HG03521 (cell line): ENCODE data around the gene RNF212.

Source experiments
- ATAC-seq: cut with Tn5 transposase; IDR thresholded peaks from one replicate; pipeline ENCODE4 v1.9.1; 2021; ENCODE audit warnings: mild to moderate bottlenecking, moderate library complexity; ENCODE audit not compliant: unreplicated experiment

RNF212 gene

DNA sequence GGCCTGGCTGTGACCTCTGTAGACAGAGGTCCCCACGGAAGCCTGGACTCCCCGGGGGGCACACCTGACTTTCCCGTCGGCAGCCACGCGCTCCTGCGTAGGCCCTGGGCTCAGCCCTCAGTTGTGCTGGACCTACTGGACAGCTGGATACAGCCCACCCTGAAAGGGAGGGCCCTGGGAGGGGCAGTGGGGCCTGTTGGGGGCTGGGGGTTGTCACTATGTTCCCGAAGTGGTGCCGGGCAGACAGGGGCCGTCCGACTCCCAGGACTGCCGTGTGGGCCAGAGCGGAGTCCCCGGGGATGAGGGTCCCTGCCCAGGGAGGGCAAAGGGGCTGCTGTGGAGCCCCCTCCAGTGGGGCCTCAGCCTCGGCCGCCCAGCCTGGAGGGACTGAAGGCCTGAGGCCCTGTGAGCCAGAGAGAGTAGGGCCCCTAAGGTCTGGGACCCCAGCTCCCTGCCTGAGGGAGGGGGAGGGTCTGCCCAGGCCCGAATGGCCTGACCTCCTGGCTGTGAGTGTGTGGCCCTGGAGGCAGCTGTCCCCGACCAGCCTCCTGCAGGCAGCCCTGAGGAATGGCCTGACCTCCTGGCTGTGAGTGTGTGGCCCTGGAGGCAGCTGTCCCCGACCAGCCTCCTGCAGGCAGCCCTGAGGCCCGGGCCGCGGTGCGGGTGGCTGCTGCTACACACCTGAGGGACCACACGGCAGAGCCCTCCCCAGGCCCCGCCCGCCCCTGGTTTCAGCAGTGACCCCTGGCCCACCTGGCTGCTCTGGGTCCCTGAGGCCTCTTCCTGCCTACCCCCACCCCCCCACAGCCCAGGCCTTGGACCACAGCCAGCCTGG, 76.2 kb downstream of the RNF212 start:
- no peak for ATAC-seq

- no peak for ATAC-seq
These were observed 77.3 kb downstream of the RNF212 start for GRCh38 chr4:1036095-1036494.

DNA sequence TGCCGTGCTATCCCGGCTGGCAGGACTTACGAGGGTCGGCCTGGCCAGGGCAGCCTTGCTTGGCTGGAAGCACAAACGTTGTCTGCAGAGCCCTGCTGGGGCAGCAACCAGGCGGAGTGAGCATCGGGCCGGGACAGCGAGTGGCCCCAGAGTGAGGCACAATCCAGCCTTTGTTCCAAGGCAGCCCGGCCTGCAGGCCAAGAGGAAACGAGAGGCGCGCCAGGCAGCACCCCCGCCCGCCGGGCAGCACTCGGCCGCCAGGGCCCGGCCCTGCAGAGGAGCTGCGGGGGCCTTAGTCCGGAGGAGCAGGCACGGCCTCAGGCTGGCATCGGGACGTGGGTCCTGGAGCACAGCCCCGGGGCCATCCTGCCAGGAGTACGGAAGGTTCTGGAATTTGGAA, 77.9 kb downstream of the RNF212 start:
- no peak for ATAC-seq

- ATAC-seq = no peak
These were observed 79.4 kb downstream of the RNF212 start for GRCh38 chr4:1033840-1034551.

- ATAC-seq = no peak
These were observed 80.5 kb downstream of the RNF212 start for GRCh38 chr4:1032861-1033260.

DNA sequence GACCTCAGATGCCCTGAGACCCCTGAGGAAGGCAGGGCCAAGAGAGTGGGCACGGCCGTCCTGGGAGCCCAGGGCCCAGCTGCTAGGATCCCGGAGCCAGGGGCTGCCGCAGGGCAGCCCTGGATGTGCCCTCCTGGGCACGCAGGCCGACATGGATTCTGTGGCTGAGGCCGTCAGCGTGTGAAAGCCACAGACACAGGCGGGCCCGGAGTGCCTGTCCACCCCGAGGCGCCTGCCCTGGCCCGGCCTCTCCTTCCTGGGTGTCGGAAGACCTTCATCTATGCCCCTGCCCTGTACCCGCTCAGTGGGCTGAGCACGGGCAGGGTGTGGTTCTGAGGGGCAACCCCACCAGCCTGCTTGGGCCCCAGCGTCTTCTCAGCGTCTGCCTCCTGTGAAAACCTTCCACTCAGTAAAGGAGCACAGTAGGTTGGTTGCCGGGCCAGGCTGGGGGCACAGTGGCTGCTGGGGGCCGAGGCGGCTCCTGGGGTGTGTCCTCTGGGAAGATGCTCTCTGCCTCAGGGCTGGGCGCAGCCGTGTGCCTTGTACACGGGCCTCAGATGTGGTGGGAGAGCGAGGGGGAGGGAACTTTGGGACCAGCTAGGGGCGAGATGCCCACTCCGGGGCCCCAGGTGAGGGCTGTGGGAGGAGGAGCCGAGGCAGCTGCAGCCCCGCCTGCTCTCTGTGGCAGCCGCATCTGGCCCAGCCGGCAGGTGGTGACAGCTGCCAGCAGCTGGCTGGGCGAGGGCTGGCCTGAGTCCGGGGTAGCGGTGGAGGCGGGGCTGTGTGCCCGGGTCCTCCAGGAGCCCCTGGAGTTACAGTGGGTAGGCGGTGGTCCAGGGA, 81.2 kb downstream of the RNF212 start:
- no peak for ATAC-seq

DNA sequence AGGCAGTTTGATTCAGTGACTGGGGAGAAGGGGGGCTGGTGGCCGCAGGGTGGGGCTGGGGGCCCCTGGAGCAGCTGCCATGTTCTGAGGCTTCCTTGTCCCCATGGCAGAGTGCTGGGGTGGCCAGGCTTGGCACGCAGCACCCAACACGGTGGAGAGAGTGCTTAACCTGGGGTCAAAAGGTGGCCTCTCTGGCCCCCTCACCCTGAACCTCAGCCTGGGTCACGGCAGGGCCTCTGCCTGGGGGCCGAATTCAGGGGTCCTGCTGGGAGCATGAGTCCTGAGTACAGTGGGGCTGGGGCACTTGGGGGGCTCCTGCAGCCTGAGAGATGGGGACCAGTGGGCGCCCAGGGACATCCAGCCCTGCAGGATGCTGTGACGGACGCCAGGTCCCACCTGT, 82.0 kb downstream of the RNF212 start:
- ATAC-seq = no peak

DNA sequence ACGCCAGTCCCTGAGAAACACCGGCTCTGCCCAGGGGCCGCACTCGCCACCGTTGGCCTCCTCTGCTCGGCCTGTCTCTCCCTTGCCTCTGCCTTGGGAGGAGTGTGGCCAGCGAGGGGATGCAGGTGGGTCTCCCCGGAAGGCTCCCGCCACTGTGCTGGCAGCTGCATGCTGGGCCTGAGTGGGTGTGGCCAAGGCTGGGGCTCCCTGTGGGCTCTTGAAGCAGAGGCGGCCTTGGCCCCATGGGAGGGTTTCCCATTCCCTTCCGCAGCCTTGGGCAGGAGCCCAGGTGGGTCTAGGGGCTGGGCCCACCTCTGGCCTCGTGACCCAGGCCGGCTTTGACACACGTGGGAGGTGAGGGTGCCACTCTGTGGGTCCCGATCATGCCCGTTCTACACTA, 82.8 kb downstream of the RNF212 start:
- no peak for ATAC-seq

DNA sequence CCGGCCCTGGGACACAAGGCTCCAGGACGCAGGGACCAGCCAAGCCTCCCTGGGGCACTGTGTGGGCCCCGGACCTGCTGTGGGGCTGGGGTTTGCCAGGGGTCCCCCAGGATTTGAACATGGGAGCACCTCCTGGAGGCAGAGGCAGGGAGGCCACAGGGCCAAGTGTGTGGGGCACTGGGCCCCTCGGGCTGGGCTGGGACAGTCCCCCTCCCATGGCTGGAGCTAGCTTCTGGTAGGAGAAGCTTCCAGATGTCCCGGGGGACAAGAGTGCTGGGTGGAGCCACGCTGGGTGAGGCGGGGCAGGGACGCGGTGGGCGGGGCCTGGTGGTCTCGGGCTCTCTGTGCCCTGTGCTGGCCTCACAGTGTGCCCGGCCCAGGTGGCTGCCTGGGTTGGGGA, 83.3 kb downstream of the RNF212 start:
- no peak for ATAC-seq

DNA sequence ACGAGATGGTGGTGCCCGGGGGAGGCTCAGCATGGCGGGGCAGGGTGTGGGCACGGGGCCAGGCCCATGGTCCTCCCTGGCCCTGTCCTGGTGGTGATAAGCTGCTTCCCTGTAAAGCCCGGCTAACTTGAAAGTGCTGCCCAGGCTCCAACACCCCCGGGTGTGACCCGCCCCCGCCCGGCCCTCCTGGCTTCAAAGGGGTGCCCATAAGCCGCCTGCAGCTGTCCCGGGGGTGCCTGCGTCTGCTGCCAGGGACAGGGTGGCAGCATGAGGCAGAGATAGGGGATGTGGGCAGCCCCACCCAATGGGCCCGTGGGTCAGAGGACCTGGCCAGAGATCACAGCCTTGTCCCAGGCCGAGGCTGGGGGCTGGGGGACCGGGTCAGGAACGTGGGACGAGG, 83.8 kb downstream of the RNF212 start:
- ATAC-seq = no peak

- ATAC-seq = no peak
These were observed 84.7 kb downstream of the RNF212 start for GRCh38 chr4:1028574-1029220.

DNA sequence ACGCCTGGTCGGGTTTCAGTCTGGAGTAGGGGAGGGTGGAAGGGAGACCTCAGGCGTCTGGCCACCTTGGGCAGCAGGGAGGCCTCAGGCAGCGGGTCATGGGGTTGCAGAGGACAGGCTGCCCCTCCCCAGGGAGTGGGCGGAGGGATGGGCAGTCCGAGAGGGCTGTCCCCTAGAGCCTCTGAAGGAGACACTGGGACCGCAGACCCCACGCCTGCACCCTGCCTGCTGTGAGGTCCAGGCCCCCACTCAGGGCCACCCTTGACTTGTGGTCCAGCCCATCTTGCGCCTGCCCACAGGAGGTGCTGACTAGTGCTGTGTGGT, 85.5 kb downstream of the RNF212 start:
- no peak for ATAC-seq

- ATAC-seq = no peak
These were observed 86.0 kb downstream of the RNF212 start for GRCh38 chr4:1027219-1027914.

GRCh38 chr4:1026115-1026514, 87.2 kb downstream of the RNF212 start:
- ATAC-seq = peak; percentile 54

- ATAC-seq = no peak
These were observed 88.3 kb downstream of the RNF212 start for GRCh38 chr4:1024882-1025545.

DNA sequence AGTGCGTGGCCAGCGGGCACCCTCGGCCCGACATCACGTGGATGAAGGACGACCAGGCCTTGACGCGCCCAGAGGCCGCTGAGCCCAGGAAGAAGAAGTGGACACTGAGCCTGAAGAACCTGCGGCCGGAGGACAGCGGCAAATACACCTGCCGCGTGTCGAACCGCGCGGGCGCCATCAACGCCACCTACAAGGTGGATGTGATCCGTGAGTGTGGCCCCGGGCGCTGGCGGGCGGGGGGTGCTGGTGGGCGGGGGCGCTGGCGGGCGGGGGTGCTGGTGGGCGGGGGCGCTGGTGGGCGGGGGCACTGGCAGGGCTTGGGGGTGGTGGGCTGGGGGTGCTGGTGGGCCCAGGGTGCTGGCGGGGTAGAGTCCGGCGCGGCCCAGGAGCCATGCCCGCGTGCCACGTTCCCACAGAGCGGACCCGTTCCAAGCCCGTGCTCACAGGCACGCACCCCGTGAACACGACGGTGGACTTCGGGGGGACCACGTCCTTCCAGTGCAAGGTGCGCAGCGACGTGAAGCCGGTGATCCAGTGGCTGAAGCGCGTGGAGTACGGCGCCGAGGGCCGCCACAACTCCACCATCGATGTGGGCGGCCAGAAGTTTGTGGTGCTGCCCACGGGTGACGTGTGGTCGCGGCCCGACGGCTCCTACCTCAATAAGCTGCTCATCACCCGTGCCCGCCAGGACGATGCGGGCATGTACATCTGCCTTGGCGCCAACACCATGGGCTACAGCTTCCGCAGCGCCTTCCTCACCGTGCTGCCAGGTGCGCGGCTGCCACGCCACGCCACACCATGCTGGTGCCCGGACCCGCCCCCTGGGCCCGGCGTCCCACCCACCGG, 89.2 kb downstream of the RNF212 start:
- ATAC-seq = no peak

DNA sequence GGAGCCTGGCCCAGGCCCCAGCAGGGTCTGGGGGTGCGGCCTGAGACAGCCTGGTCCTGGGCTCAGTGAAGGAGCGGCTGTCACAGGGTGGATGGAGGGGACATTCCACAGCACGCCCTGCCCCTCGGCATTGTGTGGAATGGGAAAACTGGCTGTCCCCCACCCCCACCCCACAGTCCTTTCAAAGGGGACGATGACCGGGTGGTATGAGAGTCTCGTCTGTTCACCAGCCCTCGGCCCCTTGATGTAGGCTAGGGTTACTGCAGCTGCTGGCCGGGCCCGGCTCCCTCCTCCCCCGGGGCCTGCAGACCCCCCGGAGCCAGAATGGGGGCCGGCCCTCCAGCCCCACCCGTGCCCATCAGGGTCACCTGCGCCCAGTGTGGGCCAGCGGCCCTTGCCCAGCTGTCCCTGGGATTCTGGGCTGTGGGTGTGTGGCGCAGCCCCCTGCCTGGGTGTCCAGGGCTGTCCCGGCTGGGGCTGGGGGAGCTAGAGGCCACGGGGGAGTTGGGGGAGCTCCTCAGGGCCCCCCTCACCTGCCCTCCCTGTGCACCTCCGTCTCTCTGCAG, 90.2 kb downstream of the RNF212 start:
- ATAC-seq = no peak

DNA sequence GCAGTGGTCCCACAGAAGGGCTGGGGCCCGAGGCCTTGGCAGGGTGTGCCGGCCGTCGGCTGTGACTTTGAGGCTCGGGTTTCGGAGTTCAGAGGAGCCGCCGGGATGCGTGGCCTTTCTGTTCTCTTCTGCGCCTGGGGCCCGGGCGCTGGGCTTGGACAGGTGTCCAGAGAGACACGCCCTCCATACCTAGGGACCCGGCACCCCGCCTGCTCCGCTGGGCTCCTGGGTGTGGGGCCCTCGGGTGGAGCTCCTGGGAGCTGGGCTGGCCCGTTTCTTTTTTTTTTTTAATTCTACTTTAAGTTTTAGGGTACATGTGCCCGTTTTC, 90.7 kb downstream of the RNF212 start:
- ATAC-seq = no peak
